ENCODE results near the gene CEP164. TPM values are rescaled to one million over a fixed set of nuclear protein-coding genes. Genes with fewer than 3 reads are reported as not detected.

The CEP164 gene
- total and polyA plus RNA-seq, 2 experiments from 2014 or later, result 13.9 to 23.8 TPM

DNA sequence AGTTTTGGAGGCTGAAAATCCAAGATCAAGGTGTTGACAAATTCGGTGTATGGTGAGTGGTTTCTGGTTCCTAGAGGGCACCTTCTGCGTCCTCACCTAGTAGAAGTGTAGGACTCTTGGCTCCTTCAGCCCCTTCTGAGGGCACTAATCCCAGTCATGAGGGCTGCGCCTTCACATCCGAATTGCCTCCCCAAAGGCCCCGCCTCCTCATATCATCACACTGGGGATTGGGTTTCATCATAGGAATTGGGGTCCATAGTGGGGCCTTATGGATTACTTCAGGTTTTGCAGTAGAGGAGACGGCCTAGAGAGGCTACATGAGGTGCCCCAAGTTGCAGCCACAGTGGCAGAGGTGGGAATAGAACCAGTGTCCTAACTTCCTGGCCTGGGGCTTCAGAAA lies 87.1 kb downstream of the CEP164 start:
- Histone ChIP-seq H3K27ac (ENCODE audit: low read depth) (no peak overlapping the region), H3K79me2 (replicated peaks; ENCODE audit: insufficient read depth) (no peaks in the 10 kb centered on the region), H3F3A (replicated peaks; ENCODE audit: low read depth) (no peaks in the 10 kb centered on the region), H3K36me3 (ENCODE audit: insufficient read depth) (peaks cover 4% of the 10 kb centered on the region; the same call in 1 of the 2 replicates), H3K27me3 (ENCODE audit: insufficient read depth) (no peaks in the 10 kb centered on the region), H3K4me1 (ENCODE audit: insufficient read depth) (no peaks in the 10 kb centered on the region), H4K20me1 (replicated peaks; ENCODE audit: insufficient read depth) (no peaks in the 10 kb centered on the region), H3K9me2 (ENCODE audit: insufficient read depth) (no peaks in the 10 kb centered on the region), H3K4me2 (no peak overlapping the region), H3K4me3 (no peak overlapping the region), H2AFZ (no peak overlapping the region)
- no peak for DNase-seq (ENCODE audit: low spot score)
- Mint-ChIP-seq H3K36me3 (ENCODE audit: low read depth) (peaks cover 3% of the 10 kb centered on the region; the same call in 1 of the 3 replicates), H3K27me3 (ENCODE audit: insufficient read depth, low read depth, poor library complexity) (peaks cover 9% of the 10 kb centered on the region), H3K9me3 (no peaks in the 10 kb centered on the region), H3K4me3 (no peak overlapping the region), H3K27ac (no peak overlapping the region), H3K4me1 (peaks cover 20% of the 10 kb centered on the region)
- TF ChIP-seq EZH2 (IDR thresholded peaks at IDR 0.05; ENCODE audit: low read depth, unreplicated experiment) (no peak), ETS1 (IDR thresholded peaks at IDR 0.05) (no peak), STAT1 (IDR thresholded peaks at IDR 0.05; ENCODE audit: unreplicated experiment) (no peak), EZH2phosphoT487 (IDR thresholded peaks at IDR 0.05; ENCODE audit: unreplicated experiment) (no peak), ZNF331 (CRISPR knock-in tag; IDR thresholded peaks at IDR 0.05; ENCODE audit: low read depth) (no peak), CTCF (conservative IDR thresholded peaks at IDR 0.05; ENCODE audit: low read depth in 2 of 2) (no peak), JUNB (IDR thresholded peaks at IDR 0.05; ENCODE audit: unreplicated experiment) (no peak), NANOG (IDR thresholded peaks at IDR 0.05; ENCODE audit: borderline replicate concordance) (no peak), ZNF114 (CRISPR knock-in tag; IDR thresholded peaks at IDR 0.05) (no peak), REST (IDR thresholded peaks at IDR 0.05; ENCODE audit: unreplicated experiment) (no peak)
- ATAC-seq, result no peak
